Measurements from ENCODE around the gene FOXN4.

The FOXN4 gene

GRCh38 chr12:109255377-109255776, 53.7 kb downstream of the FOXN4 start:
- peak; percentile 3 for DNase-seq

GRCh38 chr12:109253913-109254544, 55.1 kb downstream of the FOXN4 start:
- DNase-seq = no peak

- no peak for DNase-seq
Measured at GRCh38 chr12:109252799-109253198, 56.3 kb downstream of the FOXN4 start.

GRCh38 chr12:109250523-109250922, 58.6 kb downstream of the FOXN4 start:
- no peak for DNase-seq

- no peak for DNase-seq
Measured at GRCh38 chr12:109247831-109248654, 61.0 kb downstream of the FOXN4 start.

GRCh38 chr12:109246221-109246620, 62.9 kb downstream of the FOXN4 start:
- DNase-seq = no peak

GRCh38 chr12:109244073-109244472, 65.0 kb downstream of the FOXN4 start:
- no peak for DNase-seq

- DNase-seq = no peak
Measured at GRCh38 chr12:109241936-109242335, 67.1 kb downstream of the FOXN4 start.

- DNase-seq = no peak
Measured at GRCh38 chr12:109240365-109240764, 68.7 kb downstream of the FOXN4 start.

- DNase-seq = no peak
Measured at GRCh38 chr12:109239691-109240090, 69.4 kb downstream of the FOXN4 start.

GRCh38 chr12:109239179-109239578, 69.9 kb downstream of the FOXN4 start:
- no peak for DNase-seq

- no peak for DNase-seq
Measured at GRCh38 chr12:109236257-109236656, 72.8 kb downstream of the FOXN4 start.

- DNase-seq = no peak
Measured at GRCh38 chr12:109234012-109234411, 75.1 kb downstream of the FOXN4 start.

GRCh38 chr12:109232731-109233130, 76.4 kb downstream of the FOXN4 start:
- DNase-seq = no peak

- DNase-seq = no peak
Measured at GRCh38 chr12:109230193-109230592, 78.9 kb downstream of the FOXN4 start.

GRCh38 chr12:109228664-109229063, 80.4 kb downstream of the FOXN4 start:
- DNase-seq = no peak
